Erythroblast (primary cell): ENCODE measurements around the gene THADA.

Experiments
- GATA1 ChIP-seq: IDR thresholded peaks from 2 replicates; pipeline ENCODE4 v1.6.1; 2011; ENCODE audit warnings: low read depth, mild to moderate bottlenecking, control low read depth, low read length, moderate library complexity
- POLR2A ChIP-seq: IDR thresholded peaks from 2 replicates; pipeline ENCODE4 v1.6.1; 2011; ENCODE audit warnings: mild to moderate bottlenecking, low read length

DNA sequence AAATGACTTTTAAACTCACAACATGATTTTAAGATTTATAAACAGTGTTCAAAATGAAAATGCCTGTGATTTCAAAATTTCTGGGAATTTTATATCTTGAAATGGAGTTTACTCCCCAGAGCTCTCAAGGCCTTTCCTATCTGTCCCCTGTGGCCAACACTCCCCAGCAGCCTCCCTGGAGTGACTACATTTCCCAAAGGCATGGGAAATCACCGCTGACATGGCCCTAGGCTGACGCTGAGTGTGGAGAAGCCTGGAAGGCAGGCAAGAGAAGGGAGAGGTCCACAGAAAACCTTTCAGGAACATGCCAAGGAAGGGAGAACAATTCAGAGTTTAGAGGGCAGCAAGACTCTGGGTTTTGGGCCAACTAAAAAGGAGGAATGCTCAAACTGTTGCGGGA lies 349.2 kb downstream of the THADA start:
- TF ChIP-seq POLR2A: no peak
- TF ChIP-seq GATA1: no peak
